GM19238 (cell line): Measurements from ENCODE around the gene SORL1-AS1.

Experiments
- DNase-seq: peaks from one replicate; pipeline ENCODE4 v3.0.0; 2011; ENCODE audit warnings: low spot score; ENCODE audit not compliant: insufficient read length

The SORL1-AS1 gene

GRCh38 chr11:121476379-121477032, 23.7 kb upstream of the SORL1-AS1 start:
- no peak for DNase-seq

- no peak for DNase-seq
These were observed 21.9 kb upstream of the SORL1-AS1 start for GRCh38 chr11:121474680-121475079.

- no peak for DNase-seq
These were observed 20.5 kb upstream of the SORL1-AS1 start for GRCh38 chr11:121473064-121473777.

- no peak for DNase-seq
These were observed 19.5 kb upstream of the SORL1-AS1 start for GRCh38 chr11:121472312-121472711.

- no peak for DNase-seq
These were observed 18.4 kb upstream of the SORL1-AS1 start for GRCh38 chr11:121471167-121471566.

- no peak for DNase-seq
These were observed 17.1 kb upstream of the SORL1-AS1 start for GRCh38 chr11:121469910-121470309.

- peak; percentile 50 for DNase-seq
These were observed 15.2 kb upstream of the SORL1-AS1 start for GRCh38 chr11:121467965-121468364.

- no peak for DNase-seq
These were observed 14.7 kb upstream of the SORL1-AS1 start for GRCh38 chr11:121467471-121467870.

- DNase-seq = no peak
These were observed 13.5 kb upstream of the SORL1-AS1 start for GRCh38 chr11:121466063-121466794.

GRCh38 chr11:121465709-121466062, 12.9 kb upstream of the SORL1-AS1 start:
- no peak for DNase-seq

GRCh38 chr11:121464352-121464946, 11.7 kb upstream of the SORL1-AS1 start:
- DNase-seq = no peak

GRCh38 chr11:121463689-121464335, 11.0 kb upstream of the SORL1-AS1 start:
- DNase-seq = no peak

- no peak for DNase-seq
These were observed 9.1 kb upstream of the SORL1-AS1 start for GRCh38 chr11:121461843-121462242.

- no peak for DNase-seq
These were observed 8.3 kb upstream of the SORL1-AS1 start for GRCh38 chr11:121460941-121461514.

- no peak for DNase-seq
These were observed 6.7 kb upstream of the SORL1-AS1 start for GRCh38 chr11:121459413-121460017.

- DNase-seq = no peak
These were observed 5.8 kb upstream of the SORL1-AS1 start for GRCh38 chr11:121458551-121458950.

- no peak for DNase-seq
These were observed 4.2 kb upstream of the SORL1-AS1 start for GRCh38 chr11:121456816-121457431.

GRCh38 chr11:121456151-121456550, 3.4 kb upstream of the SORL1-AS1 start:
- no peak for DNase-seq

GRCh38 chr11:121455115-121455514, 2.3 kb upstream of the SORL1-AS1 start:
- DNase-seq = no peak

- no peak for DNase-seq
These were observed 977 bp upstream of the SORL1-AS1 start for GRCh38 chr11:121453589-121454299.
